Right atrium auricular region (tissue), 2 donors: ENCODE results near the gene ST6GALNAC2. TPM values are rescaled to one million over a fixed set of nuclear protein-coding genes. Genes with fewer than 3 reads are reported as not detected.
A peak's percentile ranks its signal among the peaks of the same experiment; 100 is the strongest.

Experiments used
- DNase-seq: peaks from one replicate; pipeline ENCODE4 v3.0.0-alpha.2; 2019; ENCODE audit warnings: low spot score
- H3K27ac ChIP-seq, 2 donors: fragments of 200-600 bp; sonication (generic); 1 replicate in 1 of 2; 2 replicates in 1 of 2; pipeline ENCODE4 v1.5.1; 2016 to 2019
- H3K27me3 ChIP-seq, 2 donors: fragments of 200-600 bp; sonication (generic); one replicate each; pipeline versions ENCODE4 v1.5.1 to v1.6.0; 2017 to 2019
- H3K36me3 ChIP-seq: fragments of 200-600 bp; sonication (generic); one replicate; pipeline ENCODE4 v1.5.1; 2016
- H3K4me1 ChIP-seq, 2 donors: fragments of 200-600 bp; sonication (generic); one replicate each; pipeline versions ENCODE4 v1.5.1 to v1.6.0; 2017 to 2019
- H3K4me3 ChIP-seq, 2 donors: fragments of 200-600 bp; sonication (generic); 1 replicate in 1 of 2; 2 replicates in 1 of 2; pipeline ENCODE4 v1.5.1; 2017 to 2019; ENCODE audit warnings: mild to moderate bottlenecking in 1 of 2, moderate library complexity in 1 of 2
- H3K9me3 ChIP-seq, 2 donors: fragments of 200-600 bp; sonication (generic); one replicate each; pipeline ENCODE4 v1.5.1; 2019
- CTCF ChIP-seq, 2 donors: fragments of 200-600 bp; sonication (generic); IDR thresholded peaks; one replicate each; pipeline ENCODE4 v1.5.1; 2019; ENCODE audit warnings: antibody characterized with exemption in 2 of 2
- total RNA-seq, 2 donors: library from RNA; depleted of rRNA; stranded (reverse); fragments of >200 nt; gene quantifications; one replicate each; pipeline ENCODE4 v1.1.0, GENCODE V29; 2016

ST6GALNAC2 gene
- total RNA-seq = 1 to 10 TPM; 4.5 to 6.4 TPM

GRCh38 chr17:76585649-76586593 is at the start of gene ST6GALNAC2:
Gene ST6GALNAC2, minus strand, starts transcription at chr17:76585860. Its CDS starts 52 bp downstream, at chr17:76585808.
- no peaks in the 10 kb centered on the region for H3K36me3 ChIP-seq
- H3K4me1 ChIP-seq = peaks cover 0 to 16% of the 10 kb centered on the region in 2 donors
- H3K27ac ChIP-seq = peak within 1 kb of the TSS; percentile 62
- no peaks in the 10 kb centered on the region for H3K9me3 ChIP-seq
- peak in 1 of 2 donors; percentile 75 for TF ChIP-seq CTCF (IDR thresholded peaks at IDR 0.05)
- no peak for DNase-seq
- H3K27me3 ChIP-seq = no peaks in the 10 kb centered on the region
- H3K4me3 ChIP-seq = peak within 1 kb of the TSS; percentile 50 to 69

GRCh38 chr17:76635039-76635438 is 49.4 kb upstream of the ST6GALNAC2 start:
- H3K36me3 ChIP-seq = no peaks in the 10 kb centered on the region
- no peaks in the 10 kb centered on the region for H3K27me3 ChIP-seq
- no peaks in the 10 kb centered on the region for H3K9me3 ChIP-seq
- TF ChIP-seq CTCF (IDR thresholded peaks at IDR 0.05) = no peak
- no peak overlapping the region for H3K4me3 ChIP-seq
- no peak overlapping the region for H3K27ac ChIP-seq
- no peak for DNase-seq
- H3K4me1 ChIP-seq = no peaks in the 10 kb centered on the region

GRCh38 chr17:76633628-76634328 is 48.1 kb upstream of the ST6GALNAC2 start:
- no peak for TF ChIP-seq CTCF (IDR thresholded peaks at IDR 0.05)
- H3K9me3 ChIP-seq = no peaks in the 10 kb centered on the region

GRCh38 chr17:76631821-76632565 is 46.3 kb upstream of the ST6GALNAC2 start:
- H3K4me1 ChIP-seq = no peaks in the 10 kb centered on the region
- H3K9me3 ChIP-seq = no peaks in the 10 kb centered on the region
- H3K36me3 ChIP-seq = no peaks in the 10 kb centered on the region
- TF ChIP-seq CTCF (IDR thresholded peaks at IDR 0.05) = no peak
- no peaks in the 10 kb centered on the region for H3K27me3 ChIP-seq
- no peak for DNase-seq
- no peak overlapping the region for H3K4me3 ChIP-seq
- no peak overlapping the region for H3K27ac ChIP-seq

More at GRCh38 chr17:76633628-76634328, 48.1 kb upstream of the ST6GALNAC2 start:
- Histone ChIP-seq H3K4me1 (no peaks in the 10 kb centered on the region), H3K36me3 (no peaks in the 10 kb centered on the region), H3K27ac (no peak overlapping the region), H3K4me3 (no peak overlapping the region), H3K27me3 (no peaks in the 10 kb centered on the region)
- DNase-seq = no peak

- Histone ChIP-seq H3K4me3 (no peak overlapping the region), H3K27me3 (no peaks in the 10 kb centered on the region), H3K36me3 (no peaks in the 10 kb centered on the region), H3K27ac (no peak overlapping the region), H3K9me3 (no peaks in the 10 kb centered on the region), H3K4me1 (no peaks in the 10 kb centered on the region)
- no peak for TF ChIP-seq CTCF (IDR thresholded peaks at IDR 0.05)
- DNase-seq = no peak
Observed at GRCh38 chr17:76630151-76630550, 44.5 kb upstream of the ST6GALNAC2 start.
